Stimulated activated effector memory CD8-positive, alpha-beta T cell treated with anti-CD3 and anti-CD28 coated beads, Interleukin-12 subunit alpha, Interleukin-12 subunit beta, amount 100 ng/mL, for 72 hours (primary cell): ENCODE results near the gene CA9.
A peak's percentile ranks its signal among the peaks of the same experiment; 100 is the strongest.

Experiments used
- ATAC-seq: fragments of 150-1000 bp; cut with Tn5 transposase; 2 replicates; pipeline ENCODE4 v1.10.0; 2021
- DNase-seq, 2 donors: peaks; one replicate each; pipeline ENCODE4 v3.0.0; 2021 to 2022; ENCODE audit warnings: low spot score in 2 of 2
- H3K27ac Mint-ChIP-seq: one replicate; pipeline ENCODE4 v1.8.0; 2022; ENCODE audit warnings: mild to moderate bottlenecking, mixed read lengths
- H3K36me3 Mint-ChIP-seq: one replicate; pipeline ENCODE4 v1.8.0; 2022; ENCODE audit warnings: mild to moderate bottlenecking, mixed read lengths
- H3K4me1 Mint-ChIP-seq: one replicate; pipeline ENCODE4 v1.8.0; 2022; ENCODE audit warnings: mixed read lengths
- H3K4me3 Mint-ChIP-seq: one replicate; pipeline ENCODE4 v1.8.0; 2022; ENCODE audit warnings: mild to moderate bottlenecking, mixed read lengths
- H3K9me3 Mint-ChIP-seq: one replicate; pipeline ENCODE4 v1.8.0; 2022; ENCODE audit warnings: mixed read lengths

The CA9 gene

GRCh38 chr9:35680331-35681105 lies 6.8 kb downstream of the CA9 start:
- peaks cover 13% of the 10 kb centered on the region for H3K4me1 Mint-ChIP-seq
- DNase-seq (no peak), ATAC-seq (no peak)
- H3K9me3 Mint-ChIP-seq: no peaks in the 10 kb centered on the region
- H3K27ac Mint-ChIP-seq: no peak overlapping the region
- H3K36me3 Mint-ChIP-seq: no peaks in the 10 kb centered on the region
- no peak overlapping the region for H3K4me3 Mint-ChIP-seq

- ATAC-seq (no peak), DNase-seq (no peak)
- Mint-ChIP-seq H3K27ac (peak overlapping the region; percentile 27), H3K4me1 (peaks cover 9% of the 10 kb centered on the region), H3K4me3 (no peak overlapping the region), H3K9me3 (no peaks in the 10 kb centered on the region), H3K36me3 (no peaks in the 10 kb centered on the region)
Measured at GRCh38 chr9:35681341-35682002, 7.7 kb downstream of the CA9 start.

- H3K4me1 Mint-ChIP-seq: peaks cover 7% of the 10 kb centered on the region
- no peaks in the 10 kb centered on the region for H3K36me3 Mint-ChIP-seq
- H3K9me3 Mint-ChIP-seq: no peaks in the 10 kb centered on the region
- H3K27ac Mint-ChIP-seq: peak overlapping the region; percentile 27
- DNase-seq (no peak), ATAC-seq (no peak)
- H3K4me3 Mint-ChIP-seq: no peak overlapping the region
Measured at GRCh38 chr9:35682051-35682450, 8.3 kb downstream of the CA9 start.

GRCh38 chr9:35682520-35683315 lies 9.0 kb downstream of the CA9 start:
- Mint-ChIP-seq H3K9me3 (no peaks in the 10 kb centered on the region), H3K36me3 (no peaks in the 10 kb centered on the region), H3K27ac (peak overlapping the region; percentile 27), H3K4me3 (no peak overlapping the region), H3K4me1 (peaks cover 13% of the 10 kb centered on the region)
- ATAC-seq (no peak), DNase-seq (no peak)

GRCh38 chr9:35683323-35683722 lies 9.6 kb downstream of the CA9 start:
- no peaks in the 10 kb centered on the region for H3K9me3 Mint-ChIP-seq
- peaks cover 18% of the 10 kb centered on the region for H3K4me1 Mint-ChIP-seq
- H3K4me3 Mint-ChIP-seq: no peak overlapping the region
- no peaks in the 10 kb centered on the region for H3K36me3 Mint-ChIP-seq
- H3K27ac Mint-ChIP-seq: peak overlapping the region; percentile 27
- DNase-seq: no peak
- no peak for ATAC-seq

GRCh38 chr9:35684921-35685320 lies 11.2 kb downstream of the CA9 start:
- ATAC-seq (no peak), DNase-seq (no peak)
- Mint-ChIP-seq H3K4me1 (peaks cover 29% of the 10 kb centered on the region), H3K27ac (no peak overlapping the region), H3K9me3 (no peaks in the 10 kb centered on the region), H3K36me3 (no peaks in the 10 kb centered on the region), H3K4me3 (no peak overlapping the region)

- Mint-ChIP-seq H3K27ac (no peak overlapping the region), H3K36me3 (no peaks in the 10 kb centered on the region), H3K4me3 (no peak overlapping the region), H3K9me3 (no peaks in the 10 kb centered on the region), H3K4me1 (peaks cover 29% of the 10 kb centered on the region)
- ATAC-seq: no peak
- no peak for DNase-seq
Measured at GRCh38 chr9:35685506-35685905, 11.8 kb downstream of the CA9 start.

- no peak for DNase-seq
- Mint-ChIP-seq H3K9me3 (no peaks in the 10 kb centered on the region), H3K36me3 (peaks cover under 1% of the 10 kb centered on the region), H3K27ac (no peak overlapping the region), H3K4me1 (peaks cover 37% of the 10 kb centered on the region), H3K4me3 (no peak overlapping the region)
- ATAC-seq: no peak
Measured at GRCh38 chr9:35686222-35687203, 12.8 kb downstream of the CA9 start.

- H3K27ac Mint-ChIP-seq: peak overlapping the region; percentile 26
- peaks cover 8% of the 10 kb centered on the region for H3K36me3 Mint-ChIP-seq
- H3K4me3 Mint-ChIP-seq: no peak overlapping the region
- peaks cover 44% of the 10 kb centered on the region for H3K4me1 Mint-ChIP-seq
- no peak for ATAC-seq
- DNase-seq: no peak
- no peaks in the 10 kb centered on the region for H3K9me3 Mint-ChIP-seq
Measured at GRCh38 chr9:35687306-35687705, 13.6 kb downstream of the CA9 start.

GRCh38 chr9:35687972-35688557 lies 14.3 kb downstream of the CA9 start:
- H3K36me3 Mint-ChIP-seq: peaks cover 8% of the 10 kb centered on the region
- ATAC-seq (no peak), DNase-seq (no peak)
- H3K9me3 Mint-ChIP-seq: no peaks in the 10 kb centered on the region
- peak overlapping the region; percentile 78 for H3K4me3 Mint-ChIP-seq
- H3K4me1 Mint-ChIP-seq: peaks cover 37% of the 10 kb centered on the region
- H3K27ac Mint-ChIP-seq: peak overlapping the region; percentile 26

GRCh38 chr9:35688558-35689541 lies 15.1 kb downstream of the CA9 start:
- Mint-ChIP-seq H3K4me1 (peaks cover 37% of the 10 kb centered on the region), H3K27ac (no peak overlapping the region), H3K4me3 (peak overlapping the region; percentile 78), H3K9me3 (no peaks in the 10 kb centered on the region), H3K36me3 (peaks cover 12% of the 10 kb centered on the region)
- DNase-seq: no peak
- ATAC-seq: peak; percentile 87

GRCh38 chr9:35689542-35690293 lies 16.0 kb downstream of the CA9 start, which contains the start of gene TPM2:
TPM2 (minus strand) TSS chr9:35689925; CDS start chr9:35689817, 108 bp downstream.
- no peak for ATAC-seq
- Mint-ChIP-seq H3K4me1 (peaks cover 37% of the 10 kb centered on the region), H3K27ac (peak within 1 kb of the TSS; percentile 86)

GRCh38 chr9:35690294-35690613 lies 16.5 kb downstream of the CA9 start:
- no peak for DNase-seq
- Mint-ChIP-seq H3K27ac (peak overlapping the region; percentile 86), H3K9me3 (no peaks in the 10 kb centered on the region), H3K36me3 (peaks cover 12% of the 10 kb centered on the region), H3K4me3 (peak overlapping the region; percentile 78), H3K4me1 (peaks cover 37% of the 10 kb centered on the region)
- ATAC-seq: no peak

More at GRCh38 chr9:35689542-35690293, 16.0 kb downstream of the CA9 start, which contains the start of gene TPM2:
- Mint-ChIP-seq H3K9me3 (no peaks in the 10 kb centered on the region), H3K36me3 (peaks cover 12% of the 10 kb centered on the region), H3K4me3 (peak within 1 kb of the TSS; percentile 78)
- DNase-seq: no peak
